GM12878 (cell line): Measurements from ENCODE around the gene CCDC32. TPM values are rescaled to one million over a fixed set of nuclear protein-coding genes. Genes with fewer than 3 reads are reported as not detected.

Source experiments
- ATAC-seq: fragments of 200-7000 bp; cut with Tn5 transposase; 3 replicates; pipeline ENCODE4 v1.9.1; 2020; ENCODE audit warnings: mild to moderate bottlenecking, moderate library complexity
- BruUV-seq: library from RNA; stranded (reverse); fragments of 400-500 nt; replicated peaks from 2 replicates; lab custom pipeline; 2021; lab: Mats Ljungman, UMichigan
- CTCF ChIA-PET: fragments of 300-600 bp; sonication (Branson Sonifier 250); formaldehyde crosslinking; extraction: SDS; loops from one replicate; lab custom pipeline; 2021; ENCODE audit warnings: inconsistent platforms; lab: Yijun Ruan, JAX
- POLR2A ChIA-PET: fragments of 350-600 bp; formaldehyde crosslinking; extraction: SDS; loops from one replicate; lab custom pipeline; 2021; ENCODE audit warnings: inconsistent platforms; lab: Charles Lee
- RAD21 ChIA-PET: fragments of 300-600 bp; sonication (Branson Sonifier 250); formaldehyde crosslinking; loops from one replicate; lab custom pipeline; 2023; ENCODE audit warnings: antibody characterized with exemption; ENCODE audit not compliant: unreplicated experiment; lab: Charles Lee
- SMC1A ChIA-PET: fragments of 300-600 bp; sonication (Branson Sonifier 250); formaldehyde crosslinking; loops from one replicate; lab custom pipeline; 2023; ENCODE audit not compliant: unreplicated experiment, uncharacterized antibody; lab: Charles Lee
- DNase-seq: peaks from one replicate; pipeline ENCODE4 v3.0.0-alpha.2; 2011; ENCODE audit warnings: low read depth, low spot score
- FAIRE-seq: peaks from 3 replicates; lab custom pipeline; 2011; peaks lifted over from hg19 to GRCh38; lab: Jason Lieb, UNC
- H2AFZ ChIP-seq: 2 replicates; pipeline ENCODE4 v1.6.0; 2011; ENCODE audit warnings: low read depth, low read length, control low read depth; ENCODE audit not compliant: control insufficient read depth
- H3K27ac ChIP-seq: 2 replicates; pipeline ENCODE4 v1.5.1; 2011; ENCODE audit warnings: control low read depth; ENCODE audit not compliant: control insufficient read depth, insufficient read depth
- H3K27me3 ChIP-seq, 2 experiments: replicated peaks in 1 of 2; 2 replicates each; pipeline versions ENCODE4 v1.6.0 to v1.6.1; 2011; ENCODE audit warnings: low read length in 1 of 2; ENCODE audit not compliant: control insufficient read depth in 2 of 2, insufficient read depth in 2 of 2
- H3K36me3 ChIP-seq, 2 experiments: 2 replicates each; pipeline ENCODE4 v1.5.1; 2011; ENCODE audit warnings: low read length in 1 of 2; ENCODE audit not compliant: control insufficient read depth in 2 of 2, insufficient read depth in 2 of 2
- H3K4me1 ChIP-seq: 2 replicates; pipeline ENCODE4 v1.6.1; 2011; ENCODE audit warnings: mild to moderate bottlenecking, low read length, moderate library complexity, mixed read lengths; ENCODE audit not compliant: control insufficient read depth, insufficient read depth
- H3K4me2 ChIP-seq: 2 replicates; pipeline ENCODE4 v1.6.0; 2011; ENCODE audit warnings: control low read depth; ENCODE audit not compliant: control insufficient read depth, insufficient read depth
- H3K4me3 ChIP-seq: fragments of 200-600 bp; sonication (generic); 2 replicates; pipeline ENCODE4 v1.5.1; 2016
- H3K79me2 ChIP-seq: 2 replicates; pipeline ENCODE4 v1.6.0; 2011; ENCODE audit warnings: low read length; ENCODE audit not compliant: control insufficient read depth, insufficient read depth
- H3K9ac ChIP-seq: 2 replicates; pipeline ENCODE4 v1.8.0; 2011; ENCODE audit warnings: low read length, control low read depth, mixed read lengths; ENCODE audit not compliant: control insufficient read depth, insufficient read depth
- H3K9me3 ChIP-seq: replicated peaks from 3 replicates; pipeline ENCODE4 v1.5.1; 2011; ENCODE audit warnings: mild to moderate bottlenecking, low read length; ENCODE audit not compliant: control insufficient read depth, insufficient read depth
- H4K20me1 ChIP-seq: 2 replicates; pipeline ENCODE4 v1.6.0; 2011; ENCODE audit not compliant: control insufficient read depth, insufficient read depth
- ESRRA ChIP-seq: IDR thresholded peaks from 2 replicates; pipeline ENCODE4 v1.6.1; 2012; ENCODE audit warnings: mild to moderate bottlenecking, low read length, improper control_type of control experiment
- IRF3 ChIP-seq: fragments of 450-650 bp; IDR thresholded peaks from 2 replicates; pipeline ENCODE4 v1.6.1; 2014; ENCODE audit warnings: mild to moderate bottlenecking
- KLF5 ChIP-seq: fragments of 450-650 bp; IDR thresholded peaks from 2 replicates; pipeline ENCODE4 v1.6.1; 2014; ENCODE audit warnings: mild to moderate bottlenecking; ENCODE audit not compliant: partially characterized antibody
- MEF2B ChIP-seq: fragments of 450-650 bp; IDR thresholded peaks from 2 replicates; pipeline ENCODE4 v1.6.1; 2018; ENCODE audit warnings: mild to moderate bottlenecking, moderate library complexity; ENCODE audit not compliant: partially characterized antibody, poor library complexity, severe bottlenecking
- PRDM15 ChIP-seq: fragments of 450-650 bp; formaldehyde crosslinking; IDR thresholded peaks from 2 replicates; pipeline ENCODE4 v1.4.0; 2020; ENCODE audit warnings: mild to moderate bottlenecking, moderate library complexity
- SMAD1 ChIP-seq: fragments of 450-650 bp; IDR thresholded peaks from 2 replicates; pipeline ENCODE4 v1.6.1; 2018; ENCODE audit warnings: mild to moderate bottlenecking, low read depth; ENCODE audit not compliant: partially characterized antibody
- TAF1 ChIP-seq: IDR thresholded peaks from 2 replicates; pipeline ENCODE4 v1.6.1; 2011; ENCODE audit warnings: mild to moderate bottlenecking, low read depth, low read length, borderline replicate concordance
- USF2 ChIP-seq: IDR thresholded peaks from 2 replicates; pipeline ENCODE4 v1.6.1; 2011; ENCODE audit warnings: low read depth, low read length, improper control_type of control experiment, borderline replicate concordance
- ZNF274 ChIP-seq: IDR thresholded peaks from one replicate; pipeline ENCODE4 v1.8.0; 2011; ENCODE audit not compliant: insufficient read length, insufficient read depth
- WGBS: methylation state at CpG from one replicate; pipeline ENCODE4 v1.1.6; 2016; ENCODE audit warnings: low lambda C conversion rate; ENCODE audit not compliant: insufficient replicate concordance, insufficient coverage; ENCODE audit errors: missing lambda C conversion rate; 5-methylcytosine and 5-hydroxymethylcytosine counted together
- in situ Hi-C: fragments of 300-500 bp; cut with MboI; formaldehyde crosslinking; loops from 9 replicates; pipeline ENCODE4 v1.14.3; 2018; ENCODE audit warnings: mixed read lengths
- intact Hi-C: fragments of 100-400 bp; cut with micrococcal nuclease; formaldehyde crosslinking; loops from one replicate; pipeline ENCODE4 v1.14.2; 2022; ENCODE audit not compliant: unreplicated experiment
- polyA plus RNA-seq, 11 experiments: library from polyadenylated mRNA; depleted of rRNA in 4 of 11; unstranded in 6 of 11; stranded (reverse) in 5 of 11; fragments of >200 nt; fragmentation: Nextera tagmentation in 4 of 11; fragmentation: Illumina TruSeq in 1 of 11; extraction: Ambion mirVana in 4 of 11; extraction: Trizol in 1 of 11; gene quantifications; 1 replicate in 1 of 11; 2 replicates in 10 of 11; pipeline versions ENCODE4 v1.2.1 to v1.2.3, GENCODE V29; 2011 to 2016; ENCODE audit warnings: inconsistent platforms in 2 of 11, missing spikeins in 2 of 11, low read depth in 1 of 11
- total RNA-seq, 4 experiments: library from RNA; depleted of rRNA in 3 of 4; stranded (reverse); fragments of >200 nt in 3 of 4; fragmentation: Illumina TruSeq in 1 of 4; extraction: Trizol in 1 of 4; gene quantifications; 2 replicates each; pipeline versions ENCODE4 v1.2.1 to v1.2.3, GENCODE V29; 2013 to 2021

CCDC32 gene
- total and polyA plus RNA-seq, 10 of the 15 experiments (the other 5 are each of a cell fraction or from before 2014, with no cell fraction given) = 30.2 to 74.3 (median 46.5) TPM

- Histone ChIP-seq H3K79me2 (peaks cover 2% of the 10 kb centered on the region; the same call in 1 of the 2 replicates), H3K27ac (no peak overlapping the region), H3K4me1 (peaks cover 23% of the 10 kb centered on the region), H2AFZ (no peak overlapping the region), H4K20me1 (no peaks in the 10 kb centered on the region), H3K4me3 (no peak overlapping the region), H3K4me2 (no peak overlapping the region), H3K9ac (no peak overlapping the region), H3K27me3 (no peaks in the 10 kb centered on the region), H3K9me3 (peaks cover 3% of the 10 kb centered on the region; the same call in 2 of the 3 replicates), H3K36me3 (peaks cover 0 to 3% of the 10 kb centered on the region in 2 experiments; a peak in 2 of 4 replicates)
- POLR2A ChIA-PET = interaction anchor here (0.7 to 1.0 kb wide), 2 partner anchors 24 to 63 kb away, joined by 3 to 8 read pairs; no protein-coding TSS in a partner anchor
- WGBS = 76% methylated on average over 6 of the region's 6 CpGs
- CTCF ChIA-PET = interaction anchor here (0.6 kb wide), 1 partner anchor 19 kb away, joined by 4 read pairs; no protein-coding TSS in a partner anchor
- ATAC-seq (no peak), FAIRE-seq (no peak), DNase-seq (no peak)
- in situ Hi-C loops = no loop called here
- BruUV-seq = no TSS peak
- TF ChIP-seq PRDM15 (CRISPR knock-in tag) = no peak
- TF ChIP-seq ESRRA = no peak
- TF ChIP-seq MEF2B = no peak
- TF ChIP-seq TAF1 = no peak
- TF ChIP-seq USF2 = no peak
- no peak for TF ChIP-seq ZNF274
- no peak for TF ChIP-seq IRF3
- TF ChIP-seq SMAD1 = no peak
- TF ChIP-seq KLF5 = no peak
- RAD21 ChIA-PET = interaction anchor here (1.4 to 1.9 kb wide), 2 partner anchors 11 to 16 kb away, joined by 3 to 5 read pairs; no protein-coding TSS in a partner anchor
- SMC1A ChIA-PET = no interaction called here
- intact Hi-C loops = no loop called here
Measured at GRCh38 chr15:40538976-40539375, 25.9 kb downstream of the CCDC32 start.
